HL-60/S4 (cell line): ENCODE data around the gene PLCD1.
"Not testable (repeated sequence)": the region's sequence is repeated elsewhere in the genome, so short reads cannot be mapped to it uniquely, and the experiment has no call there.

Source experiments
- in situ Hi-C: fragments of 300-500 bp; cut with MboI; formaldehyde crosslinking; loops from 2 replicates; pipeline ENCODE4 v1.14.3; 2022; ENCODE audit warnings: low sequenced_read_pairs

The PLCD1 gene

GRCh38 chr3:38038447-38038911 lies 9.0 kb upstream of the PLCD1 start:
- in situ Hi-C loops: no loop called here

GRCh38 chr3:38036906-38037305 lies 7.5 kb upstream of the PLCD1 start:
- in situ Hi-C loops: no loop called here

- in situ Hi-C loops: no loop called here
Observed at GRCh38 chr3:38036286-38036685, 6.8 kb upstream of the PLCD1 start.

GRCh38 chr3:38034335-38034734 lies 4.9 kb upstream of the PLCD1 start:
- in situ Hi-C loops: not testable (repeated sequence)

GRCh38 chr3:38033586-38033985 lies 4.1 kb upstream of the PLCD1 start:
- in situ Hi-C loops: not testable (repeated sequence)

- in situ Hi-C loops: no loop called here
Observed at GRCh38 chr3:38032328-38032865, 3.0 kb upstream of the PLCD1 start.

- in situ Hi-C loops: no loop called here
Observed at GRCh38 chr3:38031022-38031994, 1.9 kb upstream of the PLCD1 start.

- in situ Hi-C loops: no loop called here
Observed at GRCh38 chr3:38030126-38031021, 932 bp upstream of the PLCD1 start.

GRCh38 chr3:38028621-38029361 lies 651 bp downstream of the PLCD1 start:
- in situ Hi-C loops: no loop called here

GRCh38 chr3:38027466-38028465 lies 1.7 kb downstream of the PLCD1 start:
- in situ Hi-C loops: no loop called here

GRCh38 chr3:38026856-38027255 lies 2.6 kb downstream of the PLCD1 start:
- in situ Hi-C loops: no loop called here

- in situ Hi-C loops: no loop called here
Observed at GRCh38 chr3:38022896-38023709, 6.3 kb downstream of the PLCD1 start.

- in situ Hi-C loops: no loop called here
Observed at GRCh38 chr3:38022301-38022700, 7.1 kb downstream of the PLCD1 start.

GRCh38 chr3:38021196-38021595 lies 8.2 kb downstream of the PLCD1 start:
- in situ Hi-C loops: no loop called here

GRCh38 chr3:38020342-38020726 lies 9.1 kb downstream of the PLCD1 start:
- in situ Hi-C loops: no loop called here

- in situ Hi-C loops: no loop called here
Observed at GRCh38 chr3:38019658-38020341, 9.6 kb downstream of the PLCD1 start.

- in situ Hi-C loops: no loop called here
Observed at GRCh38 chr3:38018296-38019266, 10.9 kb downstream of the PLCD1 start.
